IMR-90 (cell line): Measurements from ENCODE around the gene CENPU. TPM values are rescaled to one million over a fixed set of nuclear protein-coding genes. Genes with fewer than 3 reads are reported as not detected.

ENCODE experiments used
- ATAC-seq: fragments of 200-7000 bp; cut with Tn5 transposase; 2 replicates; pipeline ENCODE4 v1.9.1; 2020; ENCODE audit warnings: low read depth, mild to moderate bottlenecking, moderate library complexity
- BruUV-seq: library from RNA; stranded (reverse); fragments of 400-500 nt; replicated peaks from 2 replicates; lab custom pipeline; 2021; lab: Mats Ljungman, UMichigan
- CTCF ChIA-PET: fragments of 300-600 bp; formaldehyde crosslinking; extraction: SDS; loops from one replicate; lab custom pipeline; 2021; ENCODE audit warnings: antibody characterized with exemption; lab: Yijun Ruan, JAX
- POLR2A ChIA-PET: fragments of 300-600 bp; sonication (Branson Sonifier 250); formaldehyde crosslinking; loops from one replicate; lab custom pipeline; 2022; ENCODE audit warnings: antibody characterized with exemption; ENCODE audit not compliant: unreplicated experiment; lab: Charles Lee
- DNase-seq: peaks from one replicate; pipeline ENCODE4 v3.0.0; 2013
- H2AFZ ChIP-seq: replicated peaks from 2 replicates; pipeline ENCODE3; 2013; ENCODE audit warnings: low read length, mild to moderate bottlenecking; ENCODE audit not compliant: poor library complexity
- H2AK5ac ChIP-seq: 2 replicates; pipeline ENCODE4 v1.6.1; 2013; ENCODE audit warnings: low read depth, low read length, inconsistent platforms
- H2AK9ac ChIP-seq: replicated peaks from 2 replicates; pipeline ENCODE3; 2013; ENCODE audit warnings: mild to moderate bottlenecking, low read depth, low read length, moderate library complexity; ENCODE audit not compliant: poor library complexity
- H2BK120ac ChIP-seq: 2 replicates; pipeline ENCODE4 v1.6.1; 2013; ENCODE audit warnings: low read depth, low read length, inconsistent platforms
- H2BK15ac ChIP-seq: 3 replicates; pipeline ENCODE4 v1.6.1; 2013; ENCODE audit warnings: low read depth, low read length, inconsistent platforms
- H2BK20ac ChIP-seq: 2 replicates; pipeline ENCODE4 v1.6.1; 2013; ENCODE audit warnings: low read depth, mild to moderate bottlenecking, inconsistent platforms, low read length, moderate library complexity
- H2BK5ac ChIP-seq: 2 replicates; pipeline ENCODE4 v1.6.1; 2013; ENCODE audit warnings: mild to moderate bottlenecking, low read depth, low read length, inconsistent platforms; ENCODE audit not compliant: poor library complexity, severe bottlenecking
- H3K14ac ChIP-seq: replicated peaks from 2 replicates; pipeline ENCODE4 v1.6.1; 2013; ENCODE audit warnings: low read depth, low read length, inconsistent platforms
- H3K18ac ChIP-seq: 2 replicates; pipeline ENCODE4 v1.6.1; 2013; ENCODE audit warnings: low read depth, low read length, control low read depth
- H3K23ac ChIP-seq: 2 replicates; pipeline ENCODE4 v1.6.1; 2013; ENCODE audit warnings: low read depth, low read length, inconsistent platforms
- H3K27ac ChIP-seq: 2 replicates; pipeline ENCODE4 v1.5.1; 2013; ENCODE audit warnings: mild to moderate bottlenecking, control low read depth, low read length; ENCODE audit not compliant: insufficient read depth
- H3K27me3 ChIP-seq: 2 replicates; pipeline ENCODE4 v1.6.1; 2013; ENCODE audit warnings: low read length; ENCODE audit not compliant: control insufficient read depth, insufficient read depth
- H3K36me3 ChIP-seq: 2 replicates; pipeline ENCODE4 v1.6.1; 2013; ENCODE audit warnings: low read length, mixed read lengths; ENCODE audit not compliant: control insufficient read depth, insufficient read depth
- H3K4ac ChIP-seq: 2 replicates; pipeline ENCODE4 v1.6.1; 2013; ENCODE audit warnings: low read depth, low read length, inconsistent platforms
- H3K4me1 ChIP-seq: 2 replicates; pipeline ENCODE4 v1.6.1; 2013; ENCODE audit warnings: low read length, mixed read lengths; ENCODE audit not compliant: control insufficient read depth, insufficient read depth
- H3K4me2 ChIP-seq: 2 replicates; pipeline ENCODE4 v1.6.1; 2013; ENCODE audit warnings: low read depth, mild to moderate bottlenecking, control low read depth, low read length, moderate library complexity
- H3K4me3 ChIP-seq: 2 replicates; pipeline ENCODE4 v1.5.1; 2013; ENCODE audit warnings: low read depth, mild to moderate bottlenecking, control low read depth, low read length, moderate library complexity; ENCODE audit not compliant: insufficient read depth
- H3K56ac ChIP-seq: 2 replicates; pipeline ENCODE4 v1.6.1; 2013; ENCODE audit warnings: low read length, inconsistent platforms; ENCODE audit not compliant: insufficient read depth; ENCODE audit errors: extremely low read depth
- H3K79me1 ChIP-seq, 2 experiments: 2 replicates each; pipeline ENCODE4 v1.6.1; 2013; ENCODE audit warnings: low read length in 2 of 2, inconsistent platforms in 1 of 2, low read depth in 1 of 2
- H3K9ac ChIP-seq: 2 replicates; pipeline ENCODE4 v1.6.1; 2013; ENCODE audit warnings: low read depth, low read length, control low read depth
- H3K9me1 ChIP-seq: 2 replicates; pipeline ENCODE4 v1.6.1; 2013; ENCODE audit warnings: low read length, inconsistent platforms; ENCODE audit not compliant: insufficient read depth
- H3K9me3 ChIP-seq: 2 replicates; pipeline ENCODE4 v1.6.1; 2013; ENCODE audit warnings: low read length; ENCODE audit not compliant: control insufficient read depth, insufficient read depth
- H4K20me1 ChIP-seq: 2 replicates; pipeline ENCODE4 v1.6.1; 2013; ENCODE audit warnings: low read length, inconsistent platforms; ENCODE audit not compliant: insufficient read depth
- H4K5ac ChIP-seq: 2 replicates; pipeline ENCODE4 v1.6.1; 2013; ENCODE audit warnings: mild to moderate bottlenecking, low read depth, low read length, control low read depth
- H4K8ac ChIP-seq, 2 experiments: 2 replicates each; pipeline ENCODE4 v1.6.1; 2013; ENCODE audit warnings: low read depth in 2 of 2, low read length in 2 of 2, control low read depth in 1 of 2, inconsistent platforms in 1 of 2
- H4K91ac ChIP-seq: 2 replicates; pipeline ENCODE4 v1.6.1; 2013; ENCODE audit warnings: low read depth, low read length, inconsistent platforms; ENCODE audit not compliant: insufficient read depth
- CEBPB ChIP-seq: IDR thresholded peaks from 2 replicates; pipeline ENCODE4 v1.6.1; 2012; ENCODE audit warnings: low read depth, low read length, improper control_type of control experiment
- SMC3 ChIP-seq: fragments of 150-350 bp; IDR thresholded peaks from 2 replicates; pipeline ENCODE4 v1.6.1; 2016; ENCODE audit warnings: low read depth, mild to moderate bottlenecking, antibody characterized with exemption, low read length, moderate library complexity
- WGBS, 2 experiments: methylation state at CpG; one replicate each; pipeline versions ENCODE4 v1.1.5 to v1.1.7; 2013; ENCODE audit warnings: missing lambda C conversion rate in 2 of 2; ENCODE audit not compliant: insufficient read length in 1 of 2; ENCODE audit errors: extremely low coverage in 2 of 2; 5-methylcytosine and 5-hydroxymethylcytosine counted together
- dilution Hi-C: fragments of 300-500 bp; cut with HindIII; formaldehyde crosslinking; loops from one replicate; pipeline ENCODE4 v1.14.3; 2018; ENCODE audit warnings: low sequenced_read_pairs; ENCODE audit not compliant: unreplicated experiment
- in situ Hi-C: fragments of 300-500 bp; cut with MboI; formaldehyde crosslinking; loops from 3 replicates; pipeline ENCODE4 v1.14.3; 2019; ENCODE audit warnings: low sequenced_read_pairs, inconsistent platforms, mixed read lengths
- intact Hi-C: fragments of 100-400 bp; cut with micrococcal nuclease; formaldehyde crosslinking; loops from 2 replicates; pipeline ENCODE4 v1.10.0; 2022
- polyA plus RNA-seq, 3 experiments: library from polyadenylated mRNA; depleted of rRNA; stranded (reverse); fragments of >200 nt; gene quantifications; 2 replicates each; pipeline ENCODE4 v1.2.3, GENCODE V29; 2012; ENCODE audit warnings: low replicate concordance in 1 of 3
- total RNA-seq: library from RNA; depleted of rRNA; stranded (reverse); fragments of >200 nt; gene quantifications from 2 replicates; pipeline ENCODE4 v1.2.3, GENCODE V29; 2012

CENPU gene
- total and polyA plus RNA-seq, 2 of the 4 experiments (the other 2 are of a cell fraction), result 13.6 to 14.6 TPM

DNA sequence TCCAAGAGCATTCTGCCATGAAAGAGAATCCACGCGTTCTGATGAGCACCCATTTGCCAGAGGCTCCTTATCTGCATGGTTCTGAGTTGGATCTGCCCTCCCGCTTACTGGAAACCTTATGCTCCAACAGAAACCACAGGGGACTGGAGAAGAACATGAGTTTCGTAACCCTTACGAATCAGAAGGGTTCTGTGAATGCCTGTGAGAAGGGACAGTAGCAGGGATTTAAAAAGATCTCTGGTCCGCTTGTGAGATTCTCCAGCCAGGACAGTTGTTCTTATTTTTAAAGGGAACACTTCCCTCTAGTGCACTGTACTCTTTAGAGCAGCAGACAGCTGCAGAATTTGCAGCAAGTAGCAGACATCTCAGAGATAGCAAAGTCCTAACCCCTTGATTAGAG lies 22.5 kb upstream of the CENPU start:
- no peak overlapping the region for H3K4me2 ChIP-seq
- peaks cover 9% of the 10 kb centered on the region for H3K36me3 ChIP-seq
- CTCF ChIA-PET, result no interaction called here
- no peak overlapping the region for H3K18ac ChIP-seq
- H4K5ac ChIP-seq, result no peak overlapping the region
- peaks cover 4% of the 10 kb centered on the region; the same call in 1 of the 2 replicates for H3K4me1 ChIP-seq
- H3K9me1 ChIP-seq, result no peaks in the 10 kb centered on the region
- H2BK15ac ChIP-seq, result no peak overlapping the region
- peak; percentile 47 for DNase-seq
- H3K4ac ChIP-seq, result no peak overlapping the region
- no peak overlapping the region for H3K27ac ChIP-seq
- H4K91ac ChIP-seq, result no peak overlapping the region
- no peaks in the 10 kb centered on the region for H3K9me3 ChIP-seq
- no peak overlapping the region for H3K9ac ChIP-seq
- H2BK120ac ChIP-seq, result no peak overlapping the region
- H3K4me3 ChIP-seq, result no peak overlapping the region
- 0 out of 2 replicates have a peak, but pooled peaks have one; percentile 24 for ATAC-seq
- no TSS peak for BruUV-seq
- TF ChIP-seq CEBPB, result peak; percentile 21; the same call in 1 of the 2 replicates
- no peak for TF ChIP-seq SMC3
- POLR2A ChIA-PET, result no interaction called here
- no peak overlapping the region for H2AK5ac ChIP-seq
- H4K20me1 ChIP-seq, result no peaks in the 10 kb centered on the region
- H3K56ac ChIP-seq, result no peak overlapping the region
- WGBS, 2 experiments, result 100% methylated on average over 2 of the region's 6 CpGs; no CpG with 5 or more reads in 1 of the 2 experiments
- H3K79me1 ChIP-seq, result no peaks in the 10 kb centered on the region
- dilution Hi-C loops, result no loop called here
- no peak overlapping the region for H2AFZ ChIP-seq
- in situ Hi-C loops, result no loop called here
- no peak overlapping the region for H3K14ac ChIP-seq
- H3K27me3 ChIP-seq, result no peaks in the 10 kb centered on the region
- no peak overlapping the region for H4K8ac ChIP-seq
- intact Hi-C loops, result no loop called here
- no peak overlapping the region for H2BK20ac ChIP-seq
- no peak overlapping the region for H2BK5ac ChIP-seq
- H2AK9ac ChIP-seq, result no peak overlapping the region
- H3K23ac ChIP-seq, result no peak overlapping the region
